Spleen (tissue), 11 donors: ENCODE measurements around the gene PDE4A. TPM values are rescaled to one million over a fixed set of nuclear protein-coding genes. Genes with fewer than 3 reads are reported as not detected.

ENCODE experiments used
- DNase-seq: peaks from one replicate; pipeline ENCODE4 v3.0.0-alpha.2; 2020
- H3K27ac ChIP-seq, 8 donors: fragments of 200-600 bp; sonication (generic) in 7 of 8; 1 replicate in 4 of 8; 2 replicates in 4 of 8; pipeline versions ENCODE4 v1.5.0 to v1.8.0; 2016 to 2021; ENCODE audit warnings: inconsistent platforms in 4 of 8, mild to moderate bottlenecking in 4 of 8, moderate library complexity in 1 of 8
- H3K27me3 ChIP-seq, 7 donors: fragments of 200-600 bp; sonication (generic) in 6 of 7; replicated peaks in 1 of 7; 1 replicate in 4 of 7; 2 replicates in 3 of 7; pipeline versions ENCODE4 v1.5.0 to v1.8.0; 2016 to 2021; ENCODE audit warnings: inconsistent platforms in 3 of 7, mild to moderate bottlenecking in 1 of 7
- H3K36me3 ChIP-seq, 6 donors: fragments of 200-600 bp; sonication (generic) in 5 of 6; 1 replicate in 4 of 6; 2 replicates in 2 of 6; pipeline versions ENCODE4 v1.5.0 to v1.8.0; 2016 to 2021; ENCODE audit warnings: inconsistent platforms in 2 of 6
- H3K4me1 ChIP-seq, 6 donors: fragments of 200-600 bp; sonication (generic) in 5 of 6; 1 replicate in 3 of 6; 2 replicates in 3 of 6; pipeline versions ENCODE4 v1.5.0 to v1.8.0; 2016 to 2021; ENCODE audit warnings: inconsistent platforms in 3 of 6
- H3K4me3 ChIP-seq, 8 donors: fragments of 200-600 bp; sonication (generic) in 7 of 8; 1 replicate in 4 of 8; 2 replicates in 4 of 8; pipeline versions ENCODE4 v1.5.0 to v1.8.0; 2016 to 2021; ENCODE audit warnings: inconsistent platforms in 4 of 8, mild to moderate bottlenecking in 4 of 8, moderate library complexity in 2 of 8
- H3K9me3 ChIP-seq, 8 donors: fragments of 200-600 bp; sonication (generic) in 7 of 8; 1 replicate in 4 of 8; 2 replicates in 4 of 8; pipeline versions ENCODE4 v1.5.0 to v1.8.0; 2016 to 2021; ENCODE audit warnings: inconsistent platforms in 4 of 8
- CTCF ChIP-seq, 11 experiments: fragments of 200-600 bp in 7 of 11; fragments of 450-650 bp in 4 of 11; sonication (generic) in 4 of 11; IDR thresholded peaks in 8 of 11; conservative IDR thresholded peaks in 3 of 11; 1 replicate in 7 of 11; 2 replicates in 4 of 11; pipeline versions ENCODE4 v1.4.0 to v1.8.0; 2016 to 2021; ENCODE audit warnings: antibody characterized with exemption in 11 of 11, inconsistent platforms in 4 of 11, mild to moderate bottlenecking in 1 of 11
- POLR2A ChIP-seq, 3 donors: fragments of 450-650 bp; IDR thresholded peaks; one replicate each; pipeline ENCODE4 v1.5.1; 2017; ENCODE audit warnings: antibody characterized with exemption in 3 of 3, mild to moderate bottlenecking in 1 of 3
- POLR2AphosphoS5 ChIP-seq, 3 donors: sonication (generic); formaldehyde crosslinking; IDR thresholded peaks; one replicate each; pipeline ENCODE4 v1.5.1; 2017; ENCODE audit warnings: antibody characterized with exemption in 3 of 3
- WGBS, 5 donors: extraction: QIAGEN DNeasy Blood & Tissue Kit in 3 of 5; methylation state at CpG; one replicate each; pipeline versions ENCODE4 v1.1.5 to v1.1.7; 2013 to 2018; 5-methylcytosine and 5-hydroxymethylcytosine counted together
- intact Hi-C: fragments of 100-400 bp; cut with DNase I; formaldehyde crosslinking; loops from one replicate; pipeline ENCODE4 v1.15.0; 2023; ENCODE audit warnings: low total_unique reads
- polyA plus RNA-seq, 3 donors: library from polyadenylated mRNA; stranded (reverse); fragments of 200-250 nt; gene quantifications; one replicate each; pipeline ENCODE4 v1.2.1, GENCODE V29; 2013
- total RNA-seq, 7 donors: library from RNA; depleted of rRNA in 3 of 7; stranded (reverse); fragments of >200 nt in 3 of 7; fragmentation: NEBNext Ultra II Directional in 4 of 7; extraction: Animal tissue kit (Norgen Biotek cat#: 25700) in 4 of 7; gene quantifications; one replicate each; pipeline versions ENCODE4 v1.1.0 to v1.2.1, GENCODE V29; 2016 to 2021
- donor health status: healthy with polysubstance abuse.
- donor health status: DM: no; HTN: no; CAD: no; lungs with moderate emphysema.
- donor health status: DM: no; HTN: no; CAD: no.
- donor health status: Bipolar disorder and iron deficiency.
- donor health status: healthy.
- donor health status: DM: no; HTN: no; CAD: no.
- donor health status: DM: yes; HTN: yes; CAD: no.

The PDE4A gene
- total and polyA plus RNA-seq, 10 donors: 2.1 to 17.3 (median 12.7) TPM

GRCh38 chr19:10442698-10443097, 22.4 kb downstream of the PDE4A start:
- Histone ChIP-seq H3K4me3 (no peak overlapping the region), H3K36me3 (peaks cover 0 to 12% (median 0%) of the 10 kb centered on the region in 6 donors), H3K27me3 (no peaks in the 10 kb centered on the region), H3K9me3 (no peaks in the 10 kb centered on the region), H3K27ac (no peak overlapping the region), H3K4me1 (peaks cover 0 to 4% (median 0%) of the 10 kb centered on the region in 6 donors)
- 88 to 98% (median 95%) methylated on average over 3 of the region's 3 CpGs for WGBS, 5 donors
- intact Hi-C loops: no loop called here
- no peak for DNase-seq
- no peak for TF ChIP-seq CTCF (IDR thresholded peaks at IDR 0.05 in 8 of 11, conservative IDR thresholded peaks at IDR 0.05 in 3 of 11)
- TF ChIP-seq POLR2A (IDR thresholded peaks at IDR 0.05): no peak
- no peak for TF ChIP-seq POLR2AphosphoS5 (IDR thresholded peaks at IDR 0.05)

- peaks cover 0 to 24% (median 0%) of the 10 kb centered on the region in 7 donors for H3K27me3 ChIP-seq
- H3K36me3 ChIP-seq: peaks cover 0 to 44% (median 0%) of the 10 kb centered on the region in 6 donors
- 87 to 94% (median 90%) methylated on average over 7 of the region's 7 CpGs for WGBS, 5 donors
- DNase-seq: no peak
- no peak overlapping the region for H3K27ac ChIP-seq
- H3K4me1 ChIP-seq: peaks cover 0 to 4% (median 0%) of the 10 kb centered on the region in 6 donors
- intact Hi-C loops: no loop called here
- H3K4me3 ChIP-seq: no peak overlapping the region
- no peaks in the 10 kb centered on the region for H3K9me3 ChIP-seq
- TF ChIP-seq CTCF (IDR thresholded peaks at IDR 0.05 in 8 of 11, conservative IDR thresholded peaks at IDR 0.05 in 3 of 11) (no peak), POLR2A (IDR thresholded peaks at IDR 0.05) (no peak), POLR2AphosphoS5 (IDR thresholded peaks at IDR 0.05) (no peak)
These were observed 28.7 kb downstream of the PDE4A start for GRCh38 chr19:10449037-10449436.

GRCh38 chr19:10450191-10450852, 30.0 kb downstream of the PDE4A start:
- DNase-seq: no peak
- Histone ChIP-seq H3K27me3 (peaks cover 0 to 30% (median 0%) of the 10 kb centered on the region in 7 donors), H3K4me3 (no peak overlapping the region), H3K4me1 (peaks cover 0 to 4% (median 0%) of the 10 kb centered on the region in 6 donors), H3K27ac (no peak overlapping the region), H3K36me3 (peaks cover 0 to 52% (median 0%) of the 10 kb centered on the region in 6 donors), H3K9me3 (no peaks in the 10 kb centered on the region)
- intact Hi-C loops: no loop called here
- 83 to 92% (median 89%) methylated on average over 14 of the region's 14 CpGs for WGBS, 5 donors
- TF ChIP-seq POLR2A (IDR thresholded peaks at IDR 0.05) (no peak), CTCF (IDR thresholded peaks at IDR 0.05 in 8 of 11, conservative IDR thresholded peaks at IDR 0.05 in 3 of 11) (no peak), POLR2AphosphoS5 (IDR thresholded peaks at IDR 0.05) (no peak)

GRCh38 chr19:10450853-10451609, 30.7 kb downstream of the PDE4A start:
- Histone ChIP-seq H3K36me3 (peaks cover 0 to 51% (median 0%) of the 10 kb centered on the region in 6 donors), H3K9me3 (no peaks in the 10 kb centered on the region), H3K4me3 (no peak overlapping the region), H3K4me1 (peaks cover 0 to 3% (median 0%) of the 10 kb centered on the region in 6 donors), H3K27me3 (peaks cover 0 to 30% (median 0%) of the 10 kb centered on the region in 7 donors), H3K27ac (no peak overlapping the region)
- intact Hi-C loops: no loop called here
- WGBS, 5 donors: 69 to 86% (median 78%) methylated on average over 20 to 25 of the region's 25 CpGs
- DNase-seq: no peak
- no peak for TF ChIP-seq POLR2AphosphoS5 (IDR thresholded peaks at IDR 0.05)
- TF ChIP-seq CTCF (IDR thresholded peaks at IDR 0.05 in 8 of 11, conservative IDR thresholded peaks at IDR 0.05 in 3 of 11): no peak
- no peak for TF ChIP-seq POLR2A (IDR thresholded peaks at IDR 0.05)
